Measurements from ENCODE around the gene SKIC2. TPM values are rescaled to one million over a fixed set of nuclear protein-coding genes. Genes with fewer than 3 reads are reported as not detected.
A peak's percentile ranks its signal among the peaks of the same experiment; 100 is the strongest.
"Not testable (repeated sequence)": the region's sequence is repeated elsewhere in the genome, so short reads cannot be mapped to it uniquely, and the experiment has no call there.

Gene SKIC2
- total RNA-seq, 4 donors from 2014 or later = 31.3 to 60.4 (median 49.3) TPM

DNA sequence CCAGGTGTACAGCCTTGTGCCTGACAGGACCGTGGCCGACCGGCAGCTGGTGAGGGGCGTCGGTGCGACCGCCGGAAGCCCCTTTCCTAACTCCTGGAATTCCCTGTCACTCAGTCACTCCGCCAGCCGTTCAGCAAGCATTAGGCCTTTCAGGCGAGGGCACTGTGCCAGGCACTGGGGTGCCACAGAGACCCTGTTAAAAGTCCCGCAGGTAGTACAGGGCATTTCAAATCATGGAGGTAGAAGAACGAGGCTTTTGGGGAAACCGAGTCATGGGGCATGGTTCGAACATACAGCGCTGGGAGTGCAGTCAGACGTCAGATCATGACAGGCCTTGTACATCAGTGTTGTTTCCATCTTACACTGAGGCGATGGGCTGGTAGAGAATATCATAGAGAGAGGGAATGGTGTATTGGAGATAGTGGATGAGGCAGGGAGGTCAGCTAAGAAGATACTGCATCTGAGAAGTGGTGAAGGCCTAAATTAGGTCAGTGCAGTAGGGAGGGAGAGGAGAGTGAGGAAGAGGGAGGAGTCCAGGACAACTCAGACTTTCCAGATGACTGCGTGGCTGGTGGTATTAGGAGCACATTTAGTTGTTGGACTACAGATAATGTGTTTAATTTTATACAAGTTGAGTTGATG, 13.9 kb downstream of the SKIC2 start:
- H3K9me3 ChIP-seq = no peaks in the 10 kb centered on the region
- TF ChIP-seq EP300 (IDR thresholded peaks at IDR 0.05) (no peak), CTCF (IDR thresholded peaks at IDR 0.05) (no peak), POLR2A (IDR thresholded peaks at IDR 0.05) (no peak), POLR2AphosphoS5 (IDR thresholded peaks at IDR 0.05) (no peak)
- H3K36me3 ChIP-seq = peaks cover 33% of the 10 kb centered on the region
- H3K27me3 ChIP-seq = no peaks in the 10 kb centered on the region
- H3K4me3 ChIP-seq = peak overlapping the region; percentile 77
- no peak for DNase-seq (ENCODE audit: low spot score in 2 of 2)
- H3K27ac ChIP-seq = peak overlapping the region; percentile 93
- 6% methylated on average over 19 of the region's 19 CpGs for WGBS
- H3K4me1 ChIP-seq = peaks cover 32% of the 10 kb centered on the region

DNA sequence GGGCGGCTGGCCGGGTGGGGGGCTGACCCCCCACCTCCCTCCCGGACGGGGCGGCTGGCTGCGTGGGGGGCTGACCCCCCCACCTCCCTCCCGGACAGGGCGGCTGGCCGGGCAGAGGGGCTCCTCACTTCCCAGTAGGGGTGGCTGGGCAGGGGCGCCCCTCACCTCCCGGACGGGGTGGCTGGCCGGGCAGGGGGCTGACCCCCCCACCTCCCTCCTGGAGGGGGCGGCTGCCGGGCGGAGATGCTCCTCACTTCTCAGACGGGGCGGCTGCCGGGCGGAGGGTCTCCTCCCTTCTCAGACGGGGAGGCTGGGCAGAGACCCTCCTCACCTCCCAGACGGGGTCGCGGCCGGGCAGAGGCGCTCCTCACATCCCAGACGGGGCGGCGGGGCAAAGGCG, 17.1 kb downstream of the SKIC2 start:
- H3K4me1 ChIP-seq = peaks cover 23% of the 10 kb centered on the region
- no CpG with 5 or more reads among the region's 30 CpGs for WGBS
- not testable (repeated sequence) for H3K27me3 ChIP-seq; H3K27ac ChIP-seq; H3K9me3 ChIP-seq; DNase-seq (ENCODE audit: low spot score in 2 of 2); H3K4me3 ChIP-seq
- H3K36me3 ChIP-seq = peaks cover 16% of the 10 kb centered on the region

GRCh38 chr6:31977816-31978431, 18.9 kb downstream of the SKIC2 start:
- peaks cover 10% of the 10 kb centered on the region for H3K4me1 ChIP-seq
- no peaks in the 10 kb centered on the region for H3K27me3 ChIP-seq
- H3K9me3 ChIP-seq = no peaks in the 10 kb centered on the region
- TF ChIP-seq CTCF (IDR thresholded peaks at IDR 0.05) (no peak), EP300 (IDR thresholded peaks at IDR 0.05) (no peak), POLR2A (IDR thresholded peaks at IDR 0.05) (no peak), POLR2AphosphoS5 (IDR thresholded peaks at IDR 0.05) (no peak)
- H3K36me3 ChIP-seq = peaks cover 16% of the 10 kb centered on the region
- H3K4me3 ChIP-seq = no peak overlapping the region
- WGBS = 94% methylated on average over 12 of the region's 12 CpGs
- no peak for DNase-seq (ENCODE audit: low spot score in 2 of 2)
- no peak overlapping the region for H3K27ac ChIP-seq

DNA sequence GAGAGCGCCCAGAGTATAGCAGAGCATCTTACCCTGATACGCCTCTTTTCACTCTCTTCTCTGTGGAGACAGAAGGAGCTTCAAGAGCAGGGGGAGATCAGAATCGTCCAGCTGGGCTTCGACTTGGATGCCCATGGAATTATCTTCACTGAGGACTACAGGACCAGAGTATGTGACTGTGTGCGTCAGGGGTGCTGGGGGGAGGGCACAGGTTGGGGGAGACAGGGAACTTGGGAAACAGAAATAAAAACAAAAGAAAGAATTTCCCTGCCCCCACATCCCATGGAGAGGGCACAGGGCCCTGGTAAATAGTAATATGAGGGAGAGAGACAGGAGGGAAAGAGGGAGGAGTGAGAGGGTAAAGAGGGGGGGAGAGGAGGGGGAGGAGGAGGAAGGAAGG, 19.9 kb downstream of the SKIC2 start:
- H3K36me3 ChIP-seq = peaks cover 16% of the 10 kb centered on the region
- H3K4me3 ChIP-seq = no peak overlapping the region
- TF ChIP-seq EP300 (IDR thresholded peaks at IDR 0.05) = no peak
- TF ChIP-seq POLR2AphosphoS5 (IDR thresholded peaks at IDR 0.05) = no peak
- no peak for TF ChIP-seq CTCF (IDR thresholded peaks at IDR 0.05)
- no peak for TF ChIP-seq POLR2A (IDR thresholded peaks at IDR 0.05)
- no peak for DNase-seq (ENCODE audit: low spot score in 2 of 2)
- no peaks in the 10 kb centered on the region for H3K27me3 ChIP-seq
- peaks cover 1% of the 10 kb centered on the region for H3K4me1 ChIP-seq
- H3K9me3 ChIP-seq = no peaks in the 10 kb centered on the region
- H3K27ac ChIP-seq = no peak overlapping the region
- WGBS = 90% methylated on average over 5 of the region's 5 CpGs

DNA sequence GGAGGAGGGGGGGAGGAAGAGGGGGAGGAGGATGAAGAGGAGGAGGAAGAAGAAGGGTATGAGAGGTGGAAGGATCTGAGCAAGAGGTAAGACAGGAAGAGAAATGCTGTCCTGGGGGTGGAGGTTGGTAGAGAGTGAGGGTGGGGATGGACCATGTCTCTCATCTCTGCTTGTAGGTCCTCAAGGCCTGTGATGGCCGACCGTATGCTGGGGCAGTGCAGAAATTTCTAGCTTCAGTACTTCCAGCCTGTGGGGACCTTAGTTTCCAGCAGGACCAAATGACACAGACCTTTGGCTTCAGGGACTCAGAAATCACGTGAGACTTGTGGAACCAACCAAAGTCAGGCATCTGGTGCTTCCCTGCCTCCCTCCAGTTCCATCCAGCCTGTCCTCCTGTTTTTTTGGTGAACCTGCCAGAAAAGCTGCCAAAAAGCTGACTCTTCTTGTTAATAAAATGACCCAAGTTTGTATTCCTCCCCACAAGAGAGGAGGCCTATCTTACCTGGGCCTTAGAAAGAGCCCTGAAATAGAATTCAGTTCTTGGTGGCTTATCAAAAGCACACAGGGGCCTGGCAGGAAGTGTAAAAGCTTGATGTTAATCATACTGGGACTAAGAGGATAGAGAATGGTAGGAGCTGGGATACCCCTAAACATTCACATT, 20.4 kb downstream of the SKIC2 start:
- H3K27me3 ChIP-seq = no peaks in the 10 kb centered on the region
- H3K4me1 ChIP-seq = no peaks in the 10 kb centered on the region
- peaks cover 16% of the 10 kb centered on the region for H3K36me3 ChIP-seq
- 89% methylated on average over 3 of the region's 3 CpGs for WGBS
- TF ChIP-seq POLR2A (IDR thresholded peaks at IDR 0.05) = no peak
- no peak for TF ChIP-seq POLR2AphosphoS5 (IDR thresholded peaks at IDR 0.05)
- TF ChIP-seq CTCF (IDR thresholded peaks at IDR 0.05) = no peak
- TF ChIP-seq EP300 (IDR thresholded peaks at IDR 0.05) = no peak
- no peaks in the 10 kb centered on the region for H3K9me3 ChIP-seq
- H3K27ac ChIP-seq = no peak overlapping the region
- DNase-seq (ENCODE audit: low spot score in 2 of 2) = no peak
- no peak overlapping the region for H3K4me3 ChIP-seq

DNA sequence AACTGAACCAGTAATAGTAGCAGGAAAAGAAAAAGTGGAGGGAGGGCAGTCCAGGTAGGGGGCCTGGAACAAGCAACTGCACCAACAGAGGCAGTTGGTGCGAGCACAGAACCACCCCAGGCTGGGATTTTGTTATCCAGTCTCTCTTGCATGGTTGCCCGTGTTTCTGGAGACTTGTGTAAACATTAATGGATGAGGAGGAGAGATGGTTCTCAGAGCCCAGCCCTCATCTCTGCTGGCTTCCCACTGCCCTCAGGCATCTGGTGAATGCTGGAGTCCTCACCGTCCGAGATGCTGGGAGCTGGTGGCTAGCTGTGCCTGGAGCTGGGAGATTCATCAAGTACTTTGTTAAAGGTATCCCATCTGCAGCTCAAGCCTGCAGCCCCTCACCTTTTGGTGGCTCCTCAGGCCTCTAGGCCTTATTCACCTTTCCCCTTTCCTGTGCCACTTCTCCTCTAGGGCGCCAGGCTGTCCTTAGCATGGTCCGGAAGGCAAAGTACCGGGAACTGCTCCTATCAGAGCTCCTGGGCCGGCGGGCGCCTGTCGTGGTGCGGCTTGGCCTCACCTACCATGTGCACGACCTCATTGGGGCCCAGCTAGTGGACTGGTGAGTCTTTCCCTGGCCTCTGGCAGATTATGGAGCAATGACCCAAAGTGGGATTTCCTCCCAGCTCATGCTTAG, 21.4 kb downstream of the SKIC2 start:
- H3K36me3 ChIP-seq = peaks cover 16% of the 10 kb centered on the region
- not testable (repeated sequence) for H3K4me1 ChIP-seq; H3K4me3 ChIP-seq; DNase-seq (ENCODE audit: low spot score in 2 of 2); H3K27ac ChIP-seq; H3K27me3 ChIP-seq; H3K9me3 ChIP-seq
- WGBS = 90% methylated on average over 4 of the region's 13 CpGs

- not testable (repeated sequence) for H3K4me1 ChIP-seq
Measured at GRCh38 chr6:31980998-31981397, 22.0 kb downstream of the SKIC2 start.

DNA sequence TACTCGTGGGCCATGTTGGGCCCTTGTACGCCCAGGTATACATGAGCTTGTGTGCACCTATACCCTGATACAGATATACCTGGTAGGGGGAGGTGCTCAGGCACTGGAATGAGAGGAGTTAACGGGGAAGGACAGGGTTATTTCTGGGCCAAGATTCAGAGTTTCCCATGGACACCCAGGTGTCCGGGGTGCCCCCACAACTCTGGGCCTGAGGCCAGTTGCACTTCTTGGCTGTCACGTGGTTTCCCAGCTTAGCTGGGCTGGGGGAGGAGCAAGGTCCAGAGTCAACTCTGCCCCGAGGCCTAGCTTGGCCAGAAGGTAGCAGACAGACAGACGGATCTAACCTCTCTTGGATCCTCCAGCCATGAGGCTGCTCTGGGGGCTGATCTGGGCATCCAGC, 22.8 kb downstream of the SKIC2 start, which contains the start of gene C4A:
Gene C4A, plus strand, starts transcription at position 314 of the 400 bp plus-strand sequence. Its CDS starts 51 bp downstream, at position 365.
- H3K27ac ChIP-seq; H3K4me1 ChIP-seq; H3K27me3 ChIP-seq; DNase-seq (ENCODE audit: low spot score in 2 of 2); H3K9me3 ChIP-seq; H3K4me3 ChIP-seq: not testable (repeated sequence)
- peaks cover 13% of the 10 kb centered on the region for H3K36me3 ChIP-seq
- WGBS = no CpG with 5 or more reads among the region's 7 CpGs

More at GRCh38 chr6:31980998-31981397, 22.0 kb downstream of the SKIC2 start:
- not testable (repeated sequence) for H3K27me3 ChIP-seq; H3K27ac ChIP-seq; H3K4me3 ChIP-seq; DNase-seq (ENCODE audit: low spot score in 2 of 2); H3K9me3 ChIP-seq
- WGBS = no CpG with 5 or more reads among the region's 5 CpGs
- peaks cover 16% of the 10 kb centered on the region for H3K36me3 ChIP-seq
